Skeletal muscle satellite cell (primary cell): ENCODE measurements around the gene M1AP.
"Not testable (repeated sequence)": the region's sequence is repeated elsewhere in the genome, so short reads cannot be mapped to it uniquely, and the experiment has no call there.

Experiments
- H3K27me3 ChIP-seq: 2 replicates; pipeline ENCODE4 v1.7.0; 2013; ENCODE audit warnings: low read length; ENCODE audit not compliant: control insufficient read depth, insufficient read depth
- H3K36me3 ChIP-seq: 2 replicates; pipeline ENCODE4 v1.7.0; 2013; ENCODE audit warnings: mild to moderate bottlenecking, control low read depth, low read length; ENCODE audit not compliant: insufficient read depth
- H3K4me1 ChIP-seq: 2 replicates; pipeline ENCODE4 v1.7.0; 2013; ENCODE audit warnings: low read length; ENCODE audit not compliant: control insufficient read depth, insufficient read depth
- H3K4me2 ChIP-seq: 2 replicates; pipeline ENCODE4 v1.7.0; 2013; ENCODE audit warnings: mild to moderate bottlenecking, low read length
- H3K4me3 ChIP-seq: 2 replicates; pipeline ENCODE4 v1.7.0; 2013; ENCODE audit warnings: low read length
- H3K9ac ChIP-seq: 2 replicates; pipeline ENCODE4 v1.7.0; 2013; ENCODE audit warnings: mild to moderate bottlenecking, low read depth, low read length, moderate library complexity
- H3K9me3 ChIP-seq: replicated peaks from 2 replicates; pipeline ENCODE4 v1.7.0; 2013; ENCODE audit warnings: mild to moderate bottlenecking, control low read depth, low read length

M1AP gene

GRCh38 chr2:74575320-74575719, 72.8 kb downstream of the M1AP start:
- Histone ChIP-seq H3K27me3 (no peaks in the 10 kb centered on the region), H3K4me2 (no peak overlapping the region), H3K4me3 (no peak overlapping the region), H3K9me3 (no peaks in the 10 kb centered on the region), H3K36me3 (no peaks in the 10 kb centered on the region), H3K9ac (no peak overlapping the region), H3K4me1 (peaks cover 54% of the 10 kb centered on the region)

DNA sequence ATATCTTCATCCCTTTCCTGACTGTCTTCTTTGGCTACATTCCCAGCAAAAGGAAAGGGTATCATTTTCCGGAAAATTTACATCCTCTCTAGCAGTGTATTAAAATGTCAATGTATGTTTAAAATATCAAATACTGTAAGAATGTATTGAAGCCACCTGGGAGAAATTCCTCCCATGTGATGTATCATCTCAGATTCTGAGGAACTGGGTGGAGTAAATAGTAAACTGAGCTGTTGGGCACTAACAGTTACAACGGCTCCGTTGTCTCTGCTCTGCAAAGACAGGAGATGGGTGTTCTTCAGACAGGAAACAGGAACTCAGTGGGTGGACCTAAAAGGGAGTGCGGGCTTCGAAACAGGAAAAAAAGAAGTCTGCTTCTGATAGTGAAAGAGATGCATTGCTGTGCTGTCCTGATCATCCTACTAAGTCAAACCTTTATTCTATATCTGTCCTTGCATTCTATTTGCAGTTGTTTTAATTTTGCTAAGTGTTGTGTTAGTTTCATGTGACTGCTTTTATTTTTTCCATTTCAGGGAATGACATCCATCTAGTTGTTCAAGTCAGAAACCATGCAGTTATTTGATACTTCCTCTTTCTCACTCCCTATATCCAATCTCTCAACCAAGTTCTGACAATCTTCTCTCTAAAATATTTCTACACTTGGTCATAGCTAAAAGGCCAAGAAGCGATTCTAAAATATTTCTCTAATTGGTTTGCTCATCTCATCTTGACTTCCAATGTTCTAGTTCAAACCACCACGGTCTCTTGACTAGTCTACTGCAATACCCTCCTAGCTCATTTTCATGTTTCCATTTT, 74.2 kb downstream of the M1AP start:
- H3K9ac ChIP-seq, result peak overlapping the region; percentile 61
- no peaks in the 10 kb centered on the region for H3K36me3 ChIP-seq
- H3K4me1 ChIP-seq, result peaks cover 56% of the 10 kb centered on the region
- peak overlapping the region; percentile 74 for H3K4me2 ChIP-seq
- no peaks in the 10 kb centered on the region for H3K9me3 ChIP-seq
- H3K27me3 ChIP-seq, result no peaks in the 10 kb centered on the region
- peak overlapping the region; percentile 36 for H3K4me3 ChIP-seq

DNA sequence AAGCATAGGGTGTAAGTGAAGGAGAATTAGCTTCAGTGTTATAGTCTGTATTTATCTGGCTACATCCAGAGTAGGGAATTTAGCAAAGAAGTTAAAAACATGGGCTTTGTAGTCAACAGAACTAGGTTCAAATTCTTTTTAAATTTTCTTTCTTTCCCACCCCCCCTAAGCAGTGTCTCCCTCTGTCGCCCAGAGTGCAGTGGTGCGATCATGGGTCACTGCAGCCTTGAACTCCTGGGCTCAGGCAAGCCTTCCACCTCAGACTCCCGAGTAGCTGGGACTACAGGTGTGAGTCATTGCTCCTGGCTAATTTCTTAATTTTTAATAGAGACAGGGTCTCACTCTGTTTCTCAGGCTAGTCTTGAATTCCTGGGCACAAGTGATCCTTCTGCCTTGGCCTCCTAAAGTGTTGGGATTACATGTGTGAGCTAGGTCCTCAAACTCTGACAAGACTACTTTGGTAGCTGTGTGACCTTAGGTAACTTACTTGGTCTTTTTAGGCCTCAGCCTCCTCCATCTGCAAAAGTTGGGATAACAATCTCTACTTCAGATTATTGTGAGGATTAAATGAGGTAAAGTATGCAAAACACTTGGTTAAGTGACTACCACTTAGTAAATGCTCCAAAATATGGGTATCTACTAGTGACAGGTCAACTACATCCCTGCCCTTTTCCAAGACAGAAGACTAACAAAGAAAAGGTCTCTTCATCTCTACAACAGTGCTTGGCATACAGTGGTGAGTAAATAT, 75.8 kb downstream of the M1AP start:
- Histone ChIP-seq H3K9ac (no peak overlapping the region), H3K4me3 (no peak overlapping the region), H3K4me2 (no peak overlapping the region), H3K9me3 (no peaks in the 10 kb centered on the region), H3K36me3 (no peaks in the 10 kb centered on the region), H3K4me1 (peaks cover 65% of the 10 kb centered on the region), H3K27me3 (no peaks in the 10 kb centered on the region)

DNA sequence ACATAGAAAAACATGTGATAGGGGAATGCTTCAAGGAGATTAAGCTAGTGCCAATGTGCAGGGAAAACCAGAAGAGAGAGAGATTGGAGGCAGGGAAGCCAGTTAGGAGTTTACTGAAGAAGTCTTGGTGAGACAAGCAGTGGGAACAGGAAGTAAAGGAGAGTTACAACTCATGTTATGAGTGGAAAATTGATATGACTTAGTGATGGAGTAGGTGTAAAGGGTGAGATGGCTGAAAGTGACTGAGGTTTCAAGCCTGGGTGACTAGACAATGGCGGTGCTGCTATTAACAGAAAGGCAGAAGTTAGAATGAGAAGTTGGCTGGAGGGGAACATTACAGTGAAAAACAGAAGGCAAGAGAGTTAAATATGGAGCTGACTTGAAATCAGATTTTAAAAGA, 77.1 kb downstream of the M1AP start:
- no peaks in the 10 kb centered on the region for H3K36me3 ChIP-seq
- H3K27me3 ChIP-seq, result no peaks in the 10 kb centered on the region
- no peak overlapping the region for H3K9ac ChIP-seq
- no peak overlapping the region for H3K4me3 ChIP-seq
- no peak overlapping the region for H3K4me2 ChIP-seq
- H3K9me3 ChIP-seq, result no peaks in the 10 kb centered on the region
- peaks cover 63% of the 10 kb centered on the region for H3K4me1 ChIP-seq

DNA sequence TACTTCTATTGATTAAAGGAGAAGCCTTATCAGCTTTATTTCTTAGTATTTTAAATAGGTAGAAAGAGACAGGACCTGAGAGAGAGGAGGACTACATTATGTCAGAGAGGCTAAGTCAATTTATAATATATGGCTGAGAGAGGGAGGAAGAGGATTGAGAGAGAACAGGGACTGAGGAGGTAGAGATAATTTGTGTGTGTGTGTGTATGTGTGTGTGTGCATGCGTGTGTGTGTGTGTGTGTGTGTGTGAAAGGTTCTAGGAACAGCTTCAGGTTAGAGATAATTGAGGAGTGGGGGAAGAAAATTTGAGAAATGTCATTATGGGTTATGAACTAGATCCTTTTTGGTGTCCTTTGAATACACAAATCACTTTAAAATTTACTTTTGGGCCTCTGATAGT, 78.4 kb downstream of the M1AP start:
- no peaks in the 10 kb centered on the region for H3K9me3 ChIP-seq
- H3K27me3 ChIP-seq, result no peaks in the 10 kb centered on the region
- no peak overlapping the region for H3K4me3 ChIP-seq
- H3K4me1 ChIP-seq, result peaks cover 57% of the 10 kb centered on the region
- no peak overlapping the region for H3K9ac ChIP-seq
- H3K36me3 ChIP-seq, result no peaks in the 10 kb centered on the region
- no peak overlapping the region for H3K4me2 ChIP-seq

- Histone ChIP-seq H3K4me3 (peak overlapping the region; percentile 45), H3K9ac (peak overlapping the region; percentile 75), H3K9me3 (no peaks in the 10 kb centered on the region), H3K4me2 (peak overlapping the region; percentile 72), H3K36me3 (no peaks in the 10 kb centered on the region), H3K27me3 (no peaks in the 10 kb centered on the region), H3K4me1 (peaks cover 58% of the 10 kb centered on the region)
Measured at GRCh38 chr2:74567881-74568280, 80.2 kb downstream of the M1AP start.

DNA sequence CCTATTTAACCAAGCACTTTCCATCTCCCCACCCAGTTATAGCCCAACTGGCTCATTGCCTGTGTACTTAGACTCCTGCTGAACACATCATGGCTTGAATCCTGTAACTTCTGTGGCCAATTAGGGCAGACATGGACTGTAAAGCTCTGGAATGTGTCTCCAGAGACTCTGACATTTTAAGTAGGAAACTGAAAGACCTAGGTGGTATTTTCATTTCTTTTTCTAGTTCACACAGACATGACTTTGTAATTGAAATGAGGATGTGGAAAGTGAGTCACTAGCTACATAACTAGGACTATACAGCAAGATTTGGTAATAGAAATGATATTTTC, 81.4 kb downstream of the M1AP start:
- Histone ChIP-seq H3K4me3 (no peak overlapping the region), H3K9ac (no peak overlapping the region), H3K9me3 (no peaks in the 10 kb centered on the region), H3K36me3 (no peaks in the 10 kb centered on the region), H3K4me1 (peaks cover 68% of the 10 kb centered on the region), H3K27me3 (no peaks in the 10 kb centered on the region), H3K4me2 (peak overlapping the region; percentile 3)

GRCh38 chr2:74566076-74566753, 81.9 kb downstream of the M1AP start:
- Histone ChIP-seq H3K36me3 (no peaks in the 10 kb centered on the region), H3K4me1 (peaks cover 68% of the 10 kb centered on the region), H3K4me3 (no peak overlapping the region), H3K4me2 (peak overlapping the region; percentile 3), H3K27me3 (no peaks in the 10 kb centered on the region), H3K9me3 (no peaks in the 10 kb centered on the region), H3K9ac (peak overlapping the region; percentile 1)

DNA sequence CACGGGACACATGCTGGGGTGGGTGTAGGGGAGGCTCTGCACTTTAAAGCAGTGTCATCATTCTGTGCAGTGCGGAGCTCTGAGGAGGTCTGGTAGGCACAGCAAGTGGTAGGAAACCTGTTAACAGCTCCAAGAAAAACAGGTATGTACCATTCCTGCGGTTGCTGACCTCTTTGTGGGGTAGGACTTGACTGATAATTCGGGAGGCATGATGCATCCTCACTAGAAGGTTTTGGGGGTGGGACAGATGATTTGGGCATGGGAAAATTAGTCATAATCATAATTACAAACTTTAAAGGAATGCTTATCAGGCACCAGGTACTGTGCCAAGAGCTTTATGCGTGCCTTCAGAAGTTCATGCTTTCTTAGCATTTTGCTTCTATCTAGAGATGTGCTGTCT, 83.9 kb downstream of the M1AP start:
- Histone ChIP-seq H3K9ac (peak overlapping the region; percentile 24), H3K4me1 (peaks cover 74% of the 10 kb centered on the region), H3K9me3 (no peaks in the 10 kb centered on the region), H3K36me3 (no peaks in the 10 kb centered on the region), H3K4me2 (peak overlapping the region; percentile 58), H3K4me3 (no peak overlapping the region), H3K27me3 (no peaks in the 10 kb centered on the region)

DNA sequence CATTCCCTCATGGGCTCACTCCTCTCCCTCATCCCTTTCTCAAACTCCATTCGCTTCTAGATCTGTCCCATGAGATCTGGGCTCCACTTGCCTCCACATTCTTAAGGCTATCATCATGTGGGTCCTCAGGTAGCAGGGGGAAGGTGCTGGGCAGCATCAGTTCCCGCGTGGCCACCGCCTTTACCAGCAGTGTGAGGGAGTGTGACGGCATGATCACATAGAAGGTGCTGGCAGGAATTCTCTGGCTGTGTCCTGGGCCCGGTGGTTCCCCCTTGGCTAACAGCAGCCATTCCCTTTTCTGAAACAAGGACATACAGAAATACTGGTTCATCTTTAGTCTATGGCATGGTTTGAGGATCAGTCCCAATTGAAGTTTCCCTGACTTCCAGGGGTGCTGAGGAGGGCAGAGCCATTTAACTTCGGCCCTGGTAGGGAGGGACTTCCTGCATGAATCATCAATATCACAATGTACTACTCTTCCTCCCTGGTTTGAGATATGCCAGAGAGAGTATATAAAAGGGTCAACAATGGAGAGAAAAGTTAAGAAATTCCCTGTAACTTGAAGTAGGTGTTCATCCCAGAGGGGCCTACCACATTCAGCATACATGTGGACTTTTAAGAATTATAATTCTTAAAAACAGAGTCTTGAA, 85.9 kb downstream of the M1AP start:
- Histone ChIP-seq H3K4me1 (peaks cover 55% of the 10 kb centered on the region), H3K9ac (no peak overlapping the region), H3K9me3 (no peaks in the 10 kb centered on the region), H3K27me3 (no peaks in the 10 kb centered on the region), H3K4me3 (no peak overlapping the region), H3K36me3 (peaks cover 3% of the 10 kb centered on the region), H3K4me2 (no peak overlapping the region)

DNA sequence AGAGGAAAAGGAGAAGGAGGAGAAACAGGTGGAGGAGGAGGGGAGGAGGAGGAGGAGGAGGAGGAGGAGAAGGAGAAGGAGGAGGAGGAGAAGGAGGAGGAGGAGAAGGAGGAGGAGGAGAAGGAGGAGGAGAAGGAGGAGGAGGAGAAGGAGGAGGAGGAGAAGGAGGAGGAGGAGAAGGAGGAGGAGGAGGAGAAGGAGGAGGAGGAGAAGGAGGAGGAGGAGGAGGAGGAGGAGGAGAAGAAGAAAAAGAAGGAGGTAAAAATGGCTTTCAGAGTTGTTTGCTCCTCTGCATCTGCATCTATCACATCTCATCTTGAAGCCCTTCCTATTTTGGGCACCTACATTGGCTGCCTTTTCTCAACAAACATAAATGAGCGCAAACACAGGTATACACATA, 87.1 kb downstream of the M1AP start:
- H3K4me2 ChIP-seq, H3K27me3 ChIP-seq, H3K4me3 ChIP-seq, H3K9me3 ChIP-seq, H3K9ac ChIP-seq: not testable (repeated sequence)
- Histone ChIP-seq H3K36me3 (peaks cover 15% of the 10 kb centered on the region), H3K4me1 (peaks cover 47% of the 10 kb centered on the region)
